ENCODE measurements around the gene MGLL.

GRCh38 chr3:127781411-127782001 lies 40.8 kb downstream of the MGLL start:
- TF ChIP-seq EP300 (IDR thresholded peaks at IDR 0.05), result no peak
- TF ChIP-seq CTCF (IDR thresholded peaks at IDR 0.05), result no peak
- no peak for TF ChIP-seq POLR2AphosphoS5 (IDR thresholded peaks at IDR 0.05)
